ENCODE measurements around the gene PI4K2B. TPM values are rescaled to one million over a fixed set of nuclear protein-coding genes. Genes with fewer than 3 reads are reported as not detected.

The PI4K2B gene
- 5.9 to 9.0 TPM (median 7.3 TPM) in 5 replicates for total RNA-seq (2022; extraction: Qiagen RNA extraction)

GRCh38 chr4:25233737-25234389, at the start of gene PI4K2B:
Gene PI4K2B, plus strand, starts transcription at chr4:25234033. Its CDS starts 131 bp downstream, at chr4:25234164.

GRCh38 chr4:25312496-25313200, 78.8 kb downstream of the PI4K2B start, which contains the start of gene ZCCHC4:
Gene ZCCHC4, plus strand, starts transcription at chr4:25312774. Its CDS starts 36 bp downstream, at chr4:25312810.

Other genes with a start within 250 kb of the PI4K2B start
- gene LGI2, start 203.1 kb upstream of the PI4K2B start, total RNA-seq (2022; extraction: Qiagen RNA extraction), result 0.08 to 0.41 TPM (median 0.11 TPM) in 5 replicates
- gene SEPSECS, start 73.6 kb upstream of the PI4K2B start, total RNA-seq (2022; extraction: Qiagen RNA extraction), result 1.9 to 3.1 TPM (median 2.9 TPM) in 5 replicates
- 3.5 to 4.9 TPM (median 3.9 TPM) in 5 replicates for gene ZCCHC4, start 78.7 kb downstream of the PI4K2B start, total RNA-seq (2022; extraction: Qiagen RNA extraction)
- gene ANAPC4, start 143.2 kb downstream of the PI4K2B start, total RNA-seq (2022; extraction: Qiagen RNA extraction), result 10.2 to 14.6 TPM (median 12.0 TPM) in 5 replicates

All from A549 treated with Mapracorat at 1 μM for 4 hours (cell line).